IPS-NIHi11 (cell line): ENCODE results near the gene RABGGTA.

Experiments
- DNase-seq: peaks from one replicate; pipeline ENCODE4 v3.0.0; 2012; ENCODE audit warnings: mixed read lengths, low spot score

The RABGGTA gene

DNA sequence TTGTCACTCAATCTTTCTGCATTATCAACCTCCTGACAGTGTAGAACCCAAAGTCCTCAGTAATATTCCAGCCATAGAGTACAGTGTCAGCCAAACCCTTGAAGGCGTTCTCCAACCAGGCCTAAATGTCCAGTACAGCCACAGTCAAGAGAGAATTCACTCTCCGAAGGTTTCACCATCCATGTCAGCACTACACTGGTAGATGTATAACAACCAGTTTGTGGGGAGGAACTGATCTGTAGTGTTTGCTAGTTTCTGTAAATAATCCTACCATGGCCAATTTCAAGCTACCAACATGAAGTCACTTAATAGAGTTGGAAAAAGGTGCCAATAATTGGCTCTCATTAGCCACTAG is 55.1 kb downstream of the RABGGTA start:
- DNase-seq = no peak
